Occipital lobe (tissue), 2 donors: ENCODE results near the gene TOX2. TPM values are rescaled to one million over a fixed set of nuclear protein-coding genes. Genes with fewer than 3 reads are reported as not detected.

ENCODE experiments used
- DNase-seq: peaks from one replicate; lab custom pipeline; 2025; lab: John Stamatoyannopoulos, UW
- total RNA-seq: library from RNA; depleted of rRNA; stranded (reverse); fragments of >200 nt; gene quantifications from one replicate; pipeline ENCODE4 v1.2.3, GENCODE V29; 2014

Gene TOX2
- total RNA-seq, 1 donor from 2014 or later: 0.31 TPM

- no peak for DNase-seq
Observed at GRCh38 chr20:43938932-43939761, 24.5 kb downstream of the TOX2 start.

GRCh38 chr20:43939762-43940121, 25.1 kb downstream of the TOX2 start:
- DNase-seq: no peak

- no peak for DNase-seq
Observed at GRCh38 chr20:43940518-43941225, 26.0 kb downstream of the TOX2 start.

GRCh38 chr20:43941476-43942200, 27.0 kb downstream of the TOX2 start:
- DNase-seq: no peak

DNA sequence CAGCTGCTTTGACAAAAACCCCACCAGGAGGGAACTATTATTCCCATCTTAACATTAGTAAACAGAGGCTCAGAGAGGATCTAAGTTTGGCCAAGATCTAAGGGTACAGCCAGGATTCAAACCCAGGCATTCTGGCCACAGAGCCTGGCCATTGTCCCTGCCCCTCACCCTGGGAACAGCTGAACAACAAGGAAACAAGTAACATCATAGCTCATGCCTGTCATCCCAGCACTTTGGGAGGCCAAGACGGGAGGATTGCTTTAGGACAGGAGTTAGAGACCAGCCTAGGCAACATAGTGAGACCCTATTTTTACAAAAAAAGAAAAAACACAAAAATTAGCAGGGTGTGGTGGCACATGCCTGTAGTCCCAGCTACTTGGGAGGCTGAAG, 27.5 kb downstream of the TOX2 start:
- no peak for DNase-seq

DNA sequence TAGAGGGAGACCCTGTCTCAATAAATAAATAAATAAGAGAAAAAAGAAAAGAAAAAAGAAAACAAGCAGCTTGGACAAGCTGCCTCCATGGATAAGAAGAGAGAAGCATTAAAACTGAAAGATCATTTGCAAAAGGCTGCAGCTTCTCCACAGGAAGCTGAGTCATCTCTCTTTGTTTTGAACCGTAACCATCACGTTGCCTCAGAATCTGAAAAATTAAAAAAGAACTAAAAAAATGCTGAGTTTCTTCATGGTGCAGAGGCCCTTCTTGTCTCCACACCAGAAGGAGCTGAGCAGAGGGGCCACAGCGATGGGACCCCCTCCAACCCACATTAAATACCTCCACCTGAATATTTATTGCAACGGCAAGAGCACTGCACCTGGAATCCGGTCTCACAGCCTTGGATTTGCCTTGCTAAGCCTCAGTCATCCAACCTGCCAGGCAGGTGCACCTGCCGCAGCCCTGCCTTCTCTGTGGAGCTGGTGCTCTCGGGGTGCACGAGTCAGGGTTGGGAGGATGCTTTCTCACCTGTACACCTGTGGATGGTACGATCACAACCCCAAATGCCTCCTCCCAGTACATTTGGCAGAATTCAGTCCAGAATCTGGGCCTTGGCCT, 28.1 kb downstream of the TOX2 start:
- DNase-seq: no peak

DNA sequence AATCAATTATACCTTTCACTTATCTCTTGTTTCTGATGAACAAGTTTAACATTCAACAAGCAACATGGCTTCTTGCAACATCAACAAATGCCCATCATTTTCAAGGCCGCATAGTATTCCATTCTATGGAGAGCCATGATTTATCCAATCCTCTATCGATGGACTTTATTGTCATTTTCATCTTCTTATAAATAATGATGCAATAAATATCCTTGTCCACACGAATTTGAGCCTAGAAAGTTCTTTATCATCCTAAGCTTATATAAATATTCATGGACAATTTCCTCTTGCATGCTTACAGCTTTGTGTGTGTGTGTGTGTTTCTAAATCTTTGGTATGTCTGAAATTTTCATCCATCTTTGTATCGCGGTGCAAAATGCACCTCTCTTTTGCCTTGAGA, 29.1 kb downstream of the TOX2 start:
- no peak for DNase-seq

DNA sequence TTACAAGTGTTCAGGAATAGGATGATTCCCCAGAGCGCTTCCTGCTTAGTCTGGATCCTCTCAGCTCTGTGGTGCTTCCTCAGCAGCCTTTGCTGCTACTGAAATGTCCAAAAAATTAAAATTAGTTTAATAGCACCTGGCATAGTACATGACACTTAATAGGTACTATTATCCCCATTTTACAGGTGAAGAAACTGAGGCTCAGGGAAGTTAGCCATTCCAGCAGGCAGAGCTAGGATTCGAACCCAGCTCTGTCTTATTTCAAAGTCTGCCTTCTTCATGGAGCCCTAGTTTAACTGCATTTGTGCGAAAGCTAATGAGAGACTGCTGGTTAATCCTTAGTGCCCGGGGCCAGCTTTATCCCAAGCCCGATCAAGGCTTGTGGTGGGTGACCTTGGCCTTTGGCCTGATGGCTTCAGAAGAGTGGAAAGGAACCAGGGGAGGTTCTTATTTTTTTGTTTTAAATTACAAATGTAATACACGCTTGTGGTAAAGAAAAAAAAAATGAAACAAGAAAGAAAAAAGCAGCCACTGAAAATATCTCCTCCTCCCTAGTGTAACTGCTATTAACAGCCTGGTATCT, 30.1 kb downstream of the TOX2 start:
- DNase-seq: no peak

DNA sequence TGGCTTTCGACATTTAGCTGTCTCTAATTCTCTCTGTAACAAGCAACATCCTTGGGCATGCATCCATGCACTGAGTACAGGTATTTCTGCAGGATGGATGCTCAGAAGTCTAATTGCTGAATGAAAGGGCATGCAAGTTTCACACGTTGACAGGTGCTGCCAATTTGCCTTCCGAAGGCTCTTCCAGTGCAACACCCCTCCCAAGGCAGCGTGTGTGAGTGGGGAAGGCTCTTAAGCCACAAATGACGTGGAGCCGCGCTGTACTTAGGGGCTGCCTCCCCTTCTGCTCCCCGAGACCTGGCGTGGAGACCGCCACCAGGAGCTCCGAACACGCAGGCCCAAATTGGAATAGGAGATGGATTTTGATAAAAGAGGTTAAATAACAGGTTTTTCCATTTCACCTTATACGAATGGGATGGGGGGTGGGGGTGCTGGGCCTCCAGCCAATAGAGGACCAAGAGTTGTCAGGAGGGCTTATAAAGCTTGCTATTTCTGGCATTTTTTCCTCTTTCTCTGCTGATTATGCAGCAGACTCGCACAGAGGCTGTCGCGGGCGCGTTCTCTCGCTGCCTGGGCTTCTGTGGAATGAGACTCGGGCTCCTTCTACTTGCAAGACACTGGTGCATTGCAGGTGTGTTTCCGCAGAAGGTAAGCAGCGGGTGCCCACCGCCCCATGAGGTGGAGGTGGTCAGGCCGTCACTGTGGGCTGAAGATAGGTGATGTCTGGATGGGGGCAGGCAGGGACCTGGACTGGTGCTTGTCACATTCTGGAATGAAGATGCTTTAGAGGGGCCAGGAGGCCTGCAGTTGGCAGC, 30.9 kb downstream of the TOX2 start:
- DNase-seq: no peak

DNA sequence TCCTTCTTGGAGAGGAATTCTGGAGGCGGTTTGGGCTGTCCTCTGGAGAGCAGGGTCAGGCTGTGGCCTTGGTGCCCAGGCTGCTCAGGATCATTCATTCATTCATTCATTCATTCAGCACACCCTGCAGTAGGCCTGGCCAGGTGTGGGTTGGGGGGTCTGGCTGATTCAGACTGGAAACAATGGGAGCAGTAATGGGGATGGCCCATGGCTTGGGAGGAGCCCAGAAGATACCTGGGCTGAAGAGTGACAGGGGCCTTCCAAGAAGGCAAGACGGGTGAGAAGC, 31.5 kb downstream of the TOX2 start:
- DNase-seq: no peak

DNA sequence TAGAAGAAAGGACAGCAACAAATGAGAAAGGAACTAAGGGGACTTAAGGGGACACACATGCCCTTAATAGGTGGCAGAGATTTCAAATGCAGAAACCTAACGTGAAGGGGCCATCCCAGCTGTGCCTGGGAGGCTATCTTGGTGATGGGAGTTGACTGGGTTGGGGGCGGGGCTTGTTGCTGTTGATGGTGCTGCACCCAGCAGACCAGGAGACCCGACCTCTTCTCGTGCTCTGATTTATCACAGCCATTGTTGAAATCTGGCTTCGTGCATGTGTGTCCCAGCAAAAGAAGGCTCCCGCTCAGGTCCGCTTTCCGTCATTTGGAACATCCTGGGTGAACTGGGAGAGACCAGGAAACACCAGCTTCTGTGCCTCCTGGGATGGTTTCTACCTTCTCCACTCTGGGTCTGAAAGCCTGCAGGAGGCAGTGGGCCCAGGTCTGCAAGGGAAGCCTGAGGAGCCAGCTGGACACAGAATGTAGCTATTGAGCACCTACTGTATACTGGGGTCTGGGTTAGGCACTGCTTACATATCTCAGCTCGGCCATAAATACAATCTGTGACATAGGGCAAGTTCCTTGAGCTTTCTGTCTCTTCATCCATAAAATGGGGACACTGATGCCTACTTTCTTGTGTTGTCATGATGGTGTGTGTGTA, 32.1 kb downstream of the TOX2 start:
- DNase-seq: no peak

DNA sequence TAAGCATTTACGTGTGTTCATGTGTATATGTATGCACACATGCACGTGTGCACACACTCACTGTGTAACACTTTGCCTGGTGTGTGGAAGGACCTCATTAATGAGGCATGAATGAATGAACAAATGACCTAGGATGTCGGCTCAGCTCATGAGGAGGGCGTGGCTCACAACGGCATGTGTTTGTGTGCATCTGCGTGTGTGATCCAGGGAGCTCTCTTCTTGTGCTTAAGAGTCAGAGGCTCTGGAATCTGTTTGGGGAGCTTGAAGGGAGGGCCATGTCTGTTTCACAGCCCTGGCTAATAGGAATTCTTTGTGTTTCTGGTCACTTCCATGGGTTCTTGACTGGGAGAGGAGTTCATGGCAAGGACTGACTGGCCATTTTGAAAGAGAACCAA, 32.7 kb downstream of the TOX2 start:
- DNase-seq: no peak

DNA sequence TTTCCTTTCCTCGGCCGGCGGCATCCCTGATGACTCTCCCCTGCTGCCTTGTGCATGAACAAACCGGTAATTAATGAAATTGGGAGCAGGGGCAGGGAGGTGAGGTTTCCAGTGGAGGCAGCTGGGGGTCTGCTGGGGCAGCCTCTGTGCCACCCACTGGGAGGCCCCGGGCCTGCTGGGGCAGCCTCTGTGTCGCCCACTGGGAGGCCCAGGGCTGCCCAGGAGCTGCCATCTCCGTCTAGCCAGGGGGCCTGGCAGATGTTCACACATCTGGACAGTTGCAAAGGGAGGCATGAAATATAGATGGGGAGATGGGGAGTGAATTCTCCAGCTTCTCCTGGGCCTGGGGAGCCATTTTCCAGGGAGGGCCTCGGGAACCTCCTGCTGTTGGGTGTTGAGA, 33.8 kb downstream of the TOX2 start:
- no peak for DNase-seq

DNA sequence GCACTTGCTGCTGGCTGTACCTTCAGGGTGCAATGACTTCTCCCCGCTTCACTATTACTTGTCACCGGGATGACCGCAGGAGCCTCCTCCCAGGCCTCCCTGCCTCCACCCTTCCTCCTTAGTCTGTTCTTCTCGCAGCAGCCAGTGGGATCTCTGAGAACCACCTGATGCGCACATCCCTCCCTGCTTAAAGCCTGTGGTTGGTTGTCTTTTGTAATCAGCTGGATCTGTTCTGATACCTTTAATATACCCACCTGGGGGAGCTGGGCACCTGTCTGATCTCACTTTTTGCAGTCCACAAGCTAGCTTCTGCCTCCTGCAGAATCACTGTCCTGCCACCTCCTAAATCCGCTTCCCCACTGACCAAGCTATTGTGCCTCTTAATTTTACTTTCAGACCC, 34.6 kb downstream of the TOX2 start:
- DNase-seq: no peak

GRCh38 chr20:43949741-43950618, 35.3 kb downstream of the TOX2 start:
- no peak for DNase-seq

- no peak for DNase-seq
Observed at GRCh38 chr20:43953919-43954592, 39.4 kb downstream of the TOX2 start.

DNA sequence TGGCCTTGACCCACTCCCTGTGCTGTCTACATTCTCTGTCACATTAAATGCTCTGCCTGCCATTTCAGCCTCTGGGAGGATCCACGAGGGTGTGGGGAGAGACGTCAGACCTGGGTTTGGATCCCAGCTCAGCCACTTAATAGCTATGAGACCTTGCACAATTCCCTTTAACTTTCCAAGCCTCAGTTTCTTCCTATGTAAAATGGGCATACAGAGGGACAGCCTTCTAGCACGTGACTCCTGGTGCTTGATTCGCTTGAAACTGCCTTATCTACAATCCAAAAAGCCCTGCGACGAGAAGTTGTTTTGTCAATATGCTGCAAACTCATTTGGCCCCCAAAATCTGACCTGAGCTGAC, 40.0 kb downstream of the TOX2 start:
- no peak for DNase-seq

DNA sequence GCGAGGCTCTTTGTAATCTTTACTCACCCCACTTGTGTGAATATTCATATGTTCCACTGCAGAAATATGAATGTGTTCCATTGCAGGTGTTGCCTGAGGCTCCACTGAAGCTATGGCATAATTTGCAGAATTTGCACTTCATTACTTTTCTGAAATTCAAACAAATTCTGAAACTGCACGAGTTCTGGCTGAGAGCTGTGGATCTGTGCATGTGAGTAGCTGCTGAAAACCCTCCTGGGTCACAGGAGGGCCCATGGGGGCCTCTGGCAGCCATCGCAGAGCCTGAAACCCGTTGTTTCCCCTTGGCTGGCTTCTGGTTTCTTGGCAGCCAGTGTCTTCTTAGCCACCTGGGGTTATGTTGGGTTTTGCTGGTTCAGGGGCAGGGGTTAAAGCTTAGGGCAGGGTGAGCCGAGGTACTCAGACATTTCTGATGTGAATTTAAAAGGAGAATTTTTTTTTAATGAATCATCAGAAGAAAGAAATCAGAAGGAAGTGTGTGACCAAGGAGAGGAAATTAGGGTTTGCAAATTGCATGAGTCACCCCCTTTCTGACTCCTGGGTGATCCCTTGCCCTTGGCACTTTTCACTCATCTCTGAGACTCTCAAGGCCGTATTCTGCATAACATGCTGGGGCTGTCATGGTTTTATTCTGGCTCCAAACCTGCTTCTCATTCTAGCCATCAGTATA, 40.6 kb downstream of the TOX2 start:
- DNase-seq: no peak
